MM.1S (cell line): ENCODE results near the gene ME2.

ENCODE experiments used
- CTCF ChIP-seq: fragments of 300-600 bp; sonication (generic); IDR thresholded peaks from 2 replicates; pipeline ENCODE4 v1.5.1; 2016; ENCODE audit warnings: antibody characterized with exemption, low read length, mixed read lengths
- EZH2 ChIP-seq: fragments of 300-600 bp; sonication (generic); optimal IDR thresholded peaks from 2 replicates; pipeline ENCODE3; 2017; ENCODE audit warnings: low read depth, mild to moderate bottlenecking, antibody characterized with exemption, low read length, mixed read lengths

- TF ChIP-seq CTCF = no peak
- no peak for TF ChIP-seq EZH2
These were observed 83.1 kb downstream of the ME2 start for GRCh38 chr18:50961974-50962373.
